8988T (cell line): ENCODE results near the gene ITPKA.

Experiments used
- DNase-seq: peaks from one replicate; pipeline ENCODE4 v3.0.0; 2011

ITPKA gene

GRCh38 chr15:41511899-41512369 is 18.3 kb downstream of the ITPKA start:
- no peak for DNase-seq

GRCh38 chr15:41512512-41512939 is 18.9 kb downstream of the ITPKA start:
- DNase-seq = no peak

GRCh38 chr15:41512940-41513505 is 19.3 kb downstream of the ITPKA start:
- no peak for DNase-seq

GRCh38 chr15:41513506-41514227 is 20.0 kb downstream of the ITPKA start, which contains the start of gene LTK:
TSS of gene LTK (minus strand) at chr15:41513827. CDS start at chr15:41513709, 118 bp downstream.
- no peak for DNase-seq

- no peak for DNase-seq
Measured at GRCh38 chr15:41517895-41518449, 24.3 kb downstream of the ITPKA start.

- DNase-seq = no peak
Measured at GRCh38 chr15:41520636-41521035, 27.0 kb downstream of the ITPKA start.

GRCh38 chr15:41521614-41522013 is 27.9 kb downstream of the ITPKA start:
- DNase-seq = no peak

- DNase-seq = no peak
Measured at GRCh38 chr15:41523097-41523496, 29.4 kb downstream of the ITPKA start.

- no peak for DNase-seq
Measured at GRCh38 chr15:41530363-41530956, 36.8 kb downstream of the ITPKA start.

- DNase-seq = no peak
Measured at GRCh38 chr15:41535544-41535943, 41.9 kb downstream of the ITPKA start.

- no peak for DNase-seq
Measured at GRCh38 chr15:41536866-41537265, 43.2 kb downstream of the ITPKA start.

- no peak for DNase-seq
Measured at GRCh38 chr15:41543521-41543870, 49.8 kb downstream of the ITPKA start.

- DNase-seq = no peak
Measured at GRCh38 chr15:41544650-41545015, 51.0 kb downstream of the ITPKA start.

GRCh38 chr15:41545218-41545617 is 51.5 kb downstream of the ITPKA start:
- no peak for DNase-seq

GRCh38 chr15:41546851-41547786 is 53.4 kb downstream of the ITPKA start:
- no peak for DNase-seq

- no peak for DNase-seq
Measured at GRCh38 chr15:41550066-41550775, 56.5 kb downstream of the ITPKA start.
